ENCODE results near the gene ARID1A. TPM values are rescaled to one million over a fixed set of nuclear protein-coding genes. Genes with fewer than 3 reads are reported as not detected.
"Not testable (repeated sequence)": the region's sequence is repeated elsewhere in the genome, so short reads cannot be mapped to it uniquely, and the experiment has no call there.

Gene ARID1A
- total RNA-seq, 1 donor from 2014 or later: 43.1 TPM

DNA sequence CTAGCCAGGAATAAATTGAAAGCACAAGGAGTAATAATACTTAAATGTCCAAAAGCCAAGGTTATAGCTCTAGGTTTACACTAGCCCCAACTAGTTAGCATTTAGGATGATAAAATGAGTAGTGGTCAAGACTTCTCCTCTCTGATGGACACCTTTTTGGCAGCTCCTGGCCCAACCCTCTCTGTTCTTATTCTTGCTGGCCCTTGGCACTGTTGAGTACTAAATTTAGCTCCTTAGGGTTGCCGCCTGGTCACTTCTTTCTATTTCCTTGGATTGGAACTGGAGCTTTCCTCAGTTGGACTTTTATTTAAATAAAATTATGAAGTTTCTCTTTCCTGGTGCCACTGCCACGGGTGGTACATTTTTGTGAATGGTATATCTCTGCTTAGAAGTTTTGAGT is 28.3 kb downstream of the ARID1A start:
- H3K36me3 ChIP-seq: no peaks in the 10 kb centered on the region
- H3K4me1 Mint-ChIP-seq: peaks cover 64% of the 10 kb centered on the region
- H3F3A ChIP-seq (ENCODE audit: low read depth): peaks cover 55% of the 10 kb centered on the region
- peak overlapping the region; percentile 74 for H3K27ac ChIP-seq
- peaks cover 14% of the 10 kb centered on the region for H3K36me3 Mint-ChIP-seq
- peak overlapping the region; percentile 72 for H3K4me2 ChIP-seq
- no peaks in the 10 kb centered on the region for H3K9me3 ChIP-seq (ENCODE audit: low read depth)
- peak overlapping the region; percentile 34 for H3K4me3 ChIP-seq
- no peaks in the 10 kb centered on the region for H3K27me3 ChIP-seq
- H3K9me3 Mint-ChIP-seq: no peaks in the 10 kb centered on the region
- no peak overlapping the region for H3K9ac ChIP-seq
- H4K20me1 ChIP-seq (ENCODE audit: low read depth): peaks cover 100% of the 10 kb centered on the region
- TF ChIP-seq, protein P1, sequence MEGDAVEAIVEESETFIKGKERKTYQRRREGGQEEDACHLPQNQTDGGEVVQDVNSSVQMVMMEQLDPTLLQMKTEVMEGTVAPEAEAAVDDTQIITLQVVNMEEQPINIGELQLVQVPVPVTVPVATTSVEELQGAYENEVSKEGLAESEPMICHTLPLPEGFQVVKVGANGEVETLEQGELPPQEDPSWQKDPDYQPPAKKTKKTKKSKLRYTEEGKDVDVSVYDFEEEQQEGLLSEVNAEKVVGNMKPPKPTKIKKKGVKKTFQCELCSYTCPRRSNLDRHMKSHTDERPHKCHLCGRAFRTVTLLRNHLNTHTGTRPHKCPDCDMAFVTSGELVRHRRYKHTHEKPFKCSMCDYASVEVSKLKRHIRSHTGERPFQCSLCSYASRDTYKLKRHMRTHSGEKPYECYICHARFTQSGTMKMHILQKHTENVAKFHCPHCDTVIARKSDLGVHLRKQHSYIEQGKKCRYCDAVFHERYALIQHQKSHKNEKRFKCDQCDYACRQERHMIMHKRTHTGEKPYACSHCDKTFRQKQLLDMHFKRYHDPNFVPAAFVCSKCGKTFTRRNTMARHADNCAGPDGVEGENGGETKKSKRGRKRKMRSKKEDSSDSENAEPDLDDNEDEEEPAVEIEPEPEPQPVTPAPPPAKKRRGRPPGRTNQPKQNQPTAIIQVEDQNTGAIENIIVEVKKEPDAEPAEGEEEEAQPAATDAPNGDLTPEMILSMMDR (IDR thresholded peaks at IDR 0.05): no peak
- TF ChIP-seq EZH2phosphoT487 (IDR thresholded peaks at IDR 0.05): no peak
- TF ChIP-seq EZH2 (IDR thresholded peaks at IDR 0.05): no peak
- H3K4me1 ChIP-seq: peaks cover 68% of the 10 kb centered on the region
- peaks cover 100% of the 10 kb centered on the region for H3K79me2 ChIP-seq (ENCODE audit: low read depth)
- H3K27ac Mint-ChIP-seq: no peak overlapping the region
- no peak overlapping the region for H2AFZ ChIP-seq (replicated peaks)
- H3K27me3 Mint-ChIP-seq (ENCODE audit: insufficient read depth, low read depth): no peaks in the 10 kb centered on the region
- no peak for DNase-seq (ENCODE audit: low spot score)
- peak overlapping the region; percentile 31 for H3K4me3 Mint-ChIP-seq

DNA sequence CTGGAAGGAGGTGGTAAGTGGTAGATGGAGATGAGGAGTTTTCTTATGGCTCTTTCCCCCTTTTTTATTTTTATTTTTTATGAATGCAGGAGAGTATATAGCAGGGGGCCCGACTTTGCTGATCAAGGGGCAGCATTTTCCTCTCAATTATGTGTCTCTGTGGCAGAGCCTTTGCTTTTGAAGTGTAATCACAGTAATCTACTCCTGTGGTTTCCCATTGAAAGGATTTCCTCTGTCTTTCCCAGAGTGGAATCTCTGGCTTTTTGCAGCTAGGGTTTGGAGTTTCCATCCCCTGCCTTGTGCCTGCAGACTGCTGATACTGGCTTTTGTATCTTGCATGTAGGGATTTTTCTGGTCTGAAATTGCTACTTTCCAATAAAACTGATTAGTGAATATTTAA is 29.1 kb downstream of the ARID1A start:
- peak overlapping the region; percentile 34 for H3K4me3 ChIP-seq
- H3K9ac ChIP-seq: no peak overlapping the region
- no peaks in the 10 kb centered on the region for H3K36me3 ChIP-seq
- DNase-seq (ENCODE audit: low spot score): peak; percentile 74
- no peaks in the 10 kb centered on the region for H3K27me3 ChIP-seq
- Mint-ChIP-seq H3K36me3 (peaks cover 13% of the 10 kb centered on the region), H3K27me3 (ENCODE audit: insufficient read depth, low read depth) (no peaks in the 10 kb centered on the region), H3K4me3 (peak overlapping the region; percentile 31), H3K27ac (peak overlapping the region; percentile 23), H3K9me3 (no peaks in the 10 kb centered on the region), H3K4me1 (peaks cover 64% of the 10 kb centered on the region)
- H3K27ac ChIP-seq: peak overlapping the region; percentile 74
- H3K4me1 ChIP-seq: peaks cover 68% of the 10 kb centered on the region
- H4K20me1 ChIP-seq (ENCODE audit: low read depth): peaks cover 100% of the 10 kb centered on the region
- H2AFZ ChIP-seq (replicated peaks): no peak overlapping the region
- peaks cover 100% of the 10 kb centered on the region for H3K79me2 ChIP-seq (ENCODE audit: low read depth)
- H3F3A ChIP-seq (ENCODE audit: low read depth): peaks cover 53% of the 10 kb centered on the region
- peak overlapping the region; percentile 72 for H3K4me2 ChIP-seq
- TF ChIP-seq, protein P1 (IDR thresholded peaks at IDR 0.05): no peak
- TF ChIP-seq EZH2phosphoT487 (IDR thresholded peaks at IDR 0.05): peak; percentile 79
- H3K9me3 ChIP-seq (ENCODE audit: low read depth): no peaks in the 10 kb centered on the region

- not testable (repeated sequence) for H3K9ac ChIP-seq; H3K27ac ChIP-seq; H3K27me3 Mint-ChIP-seq (ENCODE audit: insufficient read depth, low read depth); H3K9me3 ChIP-seq (ENCODE audit: low read depth); H3K27ac Mint-ChIP-seq; DNase-seq (ENCODE audit: low spot score); H2AFZ ChIP-seq (replicated peaks); H3K4me3 Mint-ChIP-seq; H3K9me3 Mint-ChIP-seq; H3K27me3 ChIP-seq; H3K36me3 ChIP-seq; H3K4me3 ChIP-seq
- Histone ChIP-seq H3K4me1 (peaks cover 68% of the 10 kb centered on the region), H3K79me2 (ENCODE audit: low read depth) (peaks cover 100% of the 10 kb centered on the region), H3K4me2 (peak overlapping the region; percentile 72), H4K20me1 (ENCODE audit: low read depth) (peaks cover 100% of the 10 kb centered on the region), H3F3A (ENCODE audit: low read depth) (peaks cover 44% of the 10 kb centered on the region)
- Mint-ChIP-seq H3K4me1 (peaks cover 62% of the 10 kb centered on the region), H3K36me3 (peaks cover 16% of the 10 kb centered on the region)
Measured at GRCh38 chr1:26725904-26726303, 30.1 kb downstream of the ARID1A start.

- Mint-ChIP-seq H3K27me3 (ENCODE audit: insufficient read depth, low read depth) (no peaks in the 10 kb centered on the region), H3K4me1 (peaks cover 58% of the 10 kb centered on the region), H3K27ac (no peak overlapping the region), H3K36me3 (peaks cover 17% of the 10 kb centered on the region), H3K9me3 (no peaks in the 10 kb centered on the region), H3K4me3 (no peak overlapping the region)
- Histone ChIP-seq H3F3A (ENCODE audit: low read depth) (peaks cover 35% of the 10 kb centered on the region), H3K9ac (no peak overlapping the region), H3K36me3 (peaks cover 12% of the 10 kb centered on the region), H3K9me3 (ENCODE audit: low read depth) (no peaks in the 10 kb centered on the region), H3K4me1 (peaks cover 64% of the 10 kb centered on the region), H2AFZ (replicated peaks) (no peak overlapping the region), H3K4me3 (no peak overlapping the region), H3K79me2 (ENCODE audit: low read depth) (peaks cover 100% of the 10 kb centered on the region), H3K27ac (no peak overlapping the region), H4K20me1 (ENCODE audit: low read depth) (peaks cover 99% of the 10 kb centered on the region), H3K27me3 (no peaks in the 10 kb centered on the region), H3K4me2 (peak overlapping the region; percentile 8)
- DNase-seq (ENCODE audit: low spot score): no peak
- TF ChIP-seq EZH2phosphoT487 (IDR thresholded peaks at IDR 0.05): no peak
- TF ChIP-seq, protein P1 (IDR thresholded peaks at IDR 0.05): no peak
- no peak for TF ChIP-seq EZH2 (IDR thresholded peaks at IDR 0.05)
Measured at GRCh38 chr1:26726784-26727183, 31.0 kb downstream of the ARID1A start.

Data from neural progenitor cell (in vitro differentiated cells).